Dedifferentiated amniotic fluid mesenchymal stem cell (primary cell): ENCODE measurements around the gene ESRRG.

Experiments
- DNase-seq: peaks from one replicate; pipeline ENCODE4 v3.0.0-alpha.2; 2016; ENCODE audit errors: extremely low spot score

Gene ESRRG

GRCh38 chr1:216518844-216519627 lies 204.2 kb downstream of the ESRRG start:
- no peak for DNase-seq

- DNase-seq, result no peak
Observed at GRCh38 chr1:216502528-216503162, 220.6 kb downstream of the ESRRG start.

DNA sequence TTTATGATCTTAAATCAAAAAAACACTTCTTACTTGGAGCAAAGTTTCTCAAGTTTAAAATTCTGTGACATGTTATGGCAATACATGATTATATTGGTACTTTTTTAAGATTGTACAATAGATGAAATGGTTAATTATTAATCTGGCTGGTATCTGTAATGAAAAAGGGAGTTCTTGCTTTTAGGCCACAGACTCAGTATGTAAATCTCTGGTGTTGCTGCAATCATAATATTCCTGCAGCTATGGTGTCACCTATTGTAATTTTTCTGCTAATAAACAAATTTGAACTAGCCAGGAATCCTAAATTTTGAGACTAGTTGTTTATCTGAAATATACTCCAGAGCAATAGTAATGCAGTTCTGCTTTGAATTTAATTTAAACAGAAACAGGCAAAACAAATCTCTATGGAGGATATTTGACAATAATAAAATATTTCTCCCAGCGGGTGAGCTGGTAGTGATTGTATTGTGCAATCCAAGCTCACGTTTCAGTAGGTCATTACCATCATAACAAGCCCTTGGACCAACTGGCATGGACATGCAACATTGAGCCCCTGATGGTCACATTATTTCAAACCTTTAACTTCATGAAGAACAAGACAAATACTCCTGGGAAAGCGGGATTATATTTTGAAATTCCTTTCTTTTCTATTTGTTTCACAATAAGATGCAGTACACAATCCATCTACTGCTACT lies 222.8 kb downstream of the ESRRG start:
- DNase-seq, result no peak

DNA sequence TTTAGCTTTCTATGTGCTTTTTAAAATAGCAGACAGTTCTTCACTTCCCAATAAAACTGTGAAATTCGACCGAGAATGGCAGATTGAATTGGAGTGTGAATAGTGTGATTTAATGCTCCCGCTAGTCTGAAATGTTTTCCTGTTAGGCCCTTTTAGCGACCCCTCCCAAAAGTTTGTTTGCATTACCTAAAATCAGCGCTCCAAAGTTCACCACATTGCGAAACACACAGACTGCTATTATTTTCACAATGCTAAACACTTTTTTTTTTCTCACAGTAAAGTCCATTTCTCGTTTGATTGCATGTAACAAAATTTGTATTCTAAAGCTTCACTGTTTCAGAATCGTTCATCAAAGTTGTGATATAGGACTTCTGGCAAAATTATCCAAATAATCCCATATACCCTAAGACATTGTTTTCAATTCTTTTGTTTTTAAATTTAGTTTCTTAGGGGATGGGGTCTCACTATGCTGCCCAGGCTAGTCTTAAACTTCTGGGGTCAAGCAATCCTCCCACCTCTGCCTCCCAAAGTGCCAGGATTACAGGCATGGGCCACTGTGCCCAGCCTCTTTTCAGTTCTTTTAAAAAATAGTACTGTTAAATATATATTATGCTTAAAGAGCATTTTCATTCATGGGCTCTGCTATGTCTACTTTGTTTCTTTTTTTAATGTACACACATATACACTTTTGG lies 223.5 kb downstream of the ESRRG start:
- DNase-seq, result no peak

DNA sequence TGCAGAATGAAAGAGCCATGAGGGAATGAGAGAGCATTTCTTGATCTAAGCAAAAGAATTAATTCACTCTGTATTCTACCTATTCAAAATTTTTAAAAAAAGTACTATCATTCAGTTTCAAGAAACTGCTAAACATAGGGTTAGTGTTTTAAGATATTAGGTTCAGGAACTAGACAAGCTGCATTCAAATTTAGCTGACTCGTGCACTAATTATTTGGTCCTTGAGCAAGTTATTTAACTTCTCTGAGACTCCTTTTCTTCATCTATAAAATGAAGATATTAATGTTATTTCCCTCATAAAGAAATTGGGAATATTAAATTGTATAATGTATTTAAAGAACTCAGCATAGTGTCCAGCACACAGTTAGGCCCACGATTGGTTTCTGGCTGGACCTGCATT lies 225.0 kb downstream of the ESRRG start:
- DNase-seq, result no peak

DNA sequence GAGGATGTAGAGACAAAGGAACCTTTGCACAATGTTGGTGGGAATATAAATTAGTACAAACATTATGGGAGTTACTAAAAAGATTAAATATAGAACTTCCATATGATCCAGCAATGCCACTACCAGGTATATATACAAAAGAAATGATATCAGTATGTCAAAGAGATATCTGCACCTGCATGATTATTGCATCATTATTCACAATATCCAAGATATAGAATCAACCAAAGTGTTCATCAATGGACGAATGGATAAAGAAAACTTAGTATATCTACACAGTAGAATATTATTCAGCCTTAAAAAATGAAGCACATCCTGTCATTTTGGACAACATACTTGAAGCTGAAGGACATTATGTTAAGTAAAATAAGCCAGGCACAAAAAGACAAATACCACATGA lies 238.2 kb downstream of the ESRRG start:
- DNase-seq, result no peak

DNA sequence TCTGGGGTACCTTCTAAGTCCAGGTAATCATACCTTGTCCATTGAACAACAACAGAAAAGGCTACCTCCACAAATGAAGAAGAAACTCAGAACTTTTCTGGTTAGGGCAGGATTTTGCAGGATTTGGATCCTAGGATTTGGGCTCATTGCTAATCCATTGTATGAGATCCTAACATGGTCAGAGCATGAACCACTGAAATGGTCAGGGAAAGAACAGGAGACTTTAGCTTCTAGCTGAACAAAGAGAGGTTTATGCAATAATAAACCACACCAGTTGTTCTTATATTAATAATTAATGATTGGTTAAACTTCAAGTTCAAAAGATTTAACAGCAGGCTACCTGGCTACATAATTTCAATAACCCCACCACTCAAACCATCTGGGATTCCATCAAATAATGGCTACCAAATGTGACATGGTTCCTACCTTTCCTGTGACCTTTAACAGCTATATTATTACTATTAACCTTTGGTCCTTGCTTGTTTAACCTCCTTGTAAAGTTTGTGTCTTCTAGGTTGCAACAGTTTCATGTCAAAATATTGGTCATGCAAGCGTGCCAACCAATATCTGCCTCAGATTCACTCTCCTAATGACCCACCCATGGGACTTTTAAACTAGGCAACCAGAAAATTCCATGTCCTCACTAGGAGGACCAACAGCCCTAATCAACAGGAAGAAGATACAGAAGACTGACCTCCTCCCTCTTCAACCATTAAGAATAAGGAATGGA lies 239.4 kb downstream of the ESRRG start:
- DNase-seq, result no peak

DNA sequence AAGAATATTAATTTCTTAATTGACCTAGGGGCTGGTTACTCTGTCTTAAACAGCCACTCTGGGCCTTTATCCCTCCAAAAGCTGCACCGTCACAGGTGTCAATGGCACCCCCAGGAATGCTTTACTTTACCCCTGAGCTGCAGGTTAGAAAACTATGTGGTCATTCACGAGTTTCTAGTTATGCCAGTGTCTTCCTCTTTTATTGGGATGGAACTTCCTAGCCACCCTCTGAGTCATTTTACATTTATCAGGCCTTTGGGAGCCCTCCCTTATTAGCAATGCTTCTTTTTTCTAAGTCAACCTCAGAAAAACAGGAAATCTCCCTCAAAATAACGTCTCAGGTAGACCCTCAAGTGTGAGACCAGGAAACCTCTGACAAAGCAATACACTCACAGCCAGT lies 240.6 kb downstream of the ESRRG start:
- DNase-seq, result no peak

DNA sequence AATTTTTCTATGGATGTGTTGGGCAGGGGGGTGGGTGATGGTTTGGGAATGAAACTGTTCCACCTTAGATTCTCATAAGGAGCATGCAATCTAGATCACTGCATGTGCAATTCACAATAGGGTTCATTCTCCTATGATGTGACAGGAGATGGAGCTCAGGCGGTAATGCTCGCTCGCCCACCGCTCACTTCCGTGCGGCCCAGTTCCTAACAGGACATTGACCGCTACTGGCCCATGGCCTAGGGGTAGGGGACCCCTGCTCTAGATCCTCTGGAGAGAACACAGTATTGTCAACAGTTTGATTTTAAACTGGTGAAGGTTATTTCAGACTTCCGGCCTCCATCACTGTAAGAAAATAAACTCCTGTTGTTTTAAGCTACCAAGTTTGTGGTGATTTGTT lies 245.0 kb downstream of the ESRRG start:
- DNase-seq, result no peak

- DNase-seq, result no peak
Observed at GRCh38 chr1:216476341-216476740, 246.9 kb downstream of the ESRRG start.

DNA sequence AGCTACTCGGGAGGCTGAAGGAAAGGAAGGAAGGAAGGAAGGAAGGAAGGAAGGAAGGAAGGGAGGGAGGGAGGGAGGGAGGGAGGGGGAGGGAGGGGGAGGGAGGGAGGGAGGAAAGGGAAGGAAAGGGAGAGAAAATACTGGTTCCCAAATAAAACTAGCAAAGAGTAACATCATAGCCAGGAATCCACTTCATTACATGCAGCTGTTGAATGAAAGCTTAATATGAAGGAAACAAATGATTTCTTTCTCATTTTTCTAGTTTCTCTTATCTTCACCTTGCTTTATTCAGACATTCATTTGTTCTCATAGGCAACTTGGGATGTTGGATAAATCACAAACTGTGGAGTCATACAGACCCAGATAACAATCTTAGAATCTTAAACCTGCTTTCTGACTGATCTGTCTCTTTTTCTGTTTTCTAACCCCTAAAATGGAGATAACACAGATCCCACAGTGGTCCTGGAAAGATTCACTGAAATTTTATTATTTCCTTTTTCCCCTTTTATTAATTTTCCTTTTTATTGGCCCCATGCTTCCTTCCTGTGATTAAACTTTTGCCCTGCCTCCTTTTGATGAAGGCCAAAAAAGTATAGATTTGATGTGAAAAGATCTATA lies 247.5 kb downstream of the ESRRG start:
- DNase-seq, result no peak

- DNase-seq, result no peak
Observed at GRCh38 chr1:216466162-216466801, 256.9 kb downstream of the ESRRG start.

DNA sequence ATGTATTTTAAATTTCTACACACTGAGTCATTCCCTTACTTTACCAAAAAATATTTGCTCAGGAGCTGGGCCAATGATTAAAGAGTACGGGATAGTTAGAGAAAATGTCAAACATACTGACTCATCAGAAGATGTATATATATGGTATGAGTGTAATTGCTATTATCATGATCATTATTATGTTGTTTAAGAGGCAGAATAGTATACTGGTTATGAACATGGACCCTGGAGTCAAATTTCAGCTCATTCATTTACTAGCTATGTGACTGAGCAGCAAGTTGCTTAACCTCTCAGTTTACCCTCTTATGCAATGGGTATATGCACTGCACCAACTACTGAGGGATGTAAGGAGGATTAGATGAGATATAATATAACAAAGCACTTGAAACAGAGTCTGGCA lies 258.7 kb downstream of the ESRRG start:
- peak; percentile 79 for DNase-seq

GRCh38 chr1:216462066-216462775 lies 261.0 kb downstream of the ESRRG start:
- DNase-seq, result no peak

DNA sequence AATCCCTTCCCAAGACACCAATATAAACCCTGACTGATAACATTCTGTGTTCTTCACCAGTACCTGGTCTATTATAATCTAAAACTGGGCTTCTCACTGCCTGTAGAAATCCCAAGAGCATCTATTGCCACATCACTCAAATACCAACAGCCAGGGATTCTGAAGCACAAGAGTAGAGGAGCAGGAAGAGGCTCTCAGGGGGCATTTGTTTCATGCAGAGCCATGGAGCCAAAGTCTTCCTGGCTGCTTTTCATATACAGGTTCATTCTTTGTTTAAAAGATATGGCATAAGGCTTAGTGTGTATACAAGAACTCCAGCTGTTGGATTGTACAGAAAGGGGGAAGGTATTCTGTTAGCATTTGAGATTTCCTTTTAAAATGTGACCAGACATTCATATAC lies 261.8 kb downstream of the ESRRG start:
- no peak for DNase-seq

GRCh38 chr1:216459651-216460207 lies 263.5 kb downstream of the ESRRG start:
- DNase-seq, result no peak

DNA sequence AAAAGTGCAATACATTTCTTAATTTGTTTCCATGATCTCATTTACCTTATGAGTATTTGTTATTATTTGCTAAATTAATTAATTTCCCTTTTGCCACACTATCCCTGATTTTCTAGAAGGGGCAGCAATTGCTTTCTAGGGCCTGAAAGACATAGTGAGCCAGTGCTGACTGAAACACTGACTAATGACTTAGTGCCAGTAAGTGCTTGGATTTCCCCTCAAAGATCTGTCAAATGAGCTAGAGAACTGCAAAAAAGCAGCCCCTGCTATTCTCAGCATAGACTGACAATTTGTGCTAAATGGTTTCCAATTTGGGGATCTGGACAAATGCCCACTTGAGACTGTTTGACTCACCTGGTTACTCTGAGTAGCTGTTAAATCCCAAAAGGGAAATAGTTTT lies 264.4 kb downstream of the ESRRG start:
- no peak for DNase-seq

GRCh38 chr1:216457356-216457755 lies 265.9 kb downstream of the ESRRG start:
- DNase-seq, result no peak

GRCh38 chr1:216456682-216457081 lies 266.5 kb downstream of the ESRRG start:
- peak; percentile 56 for DNase-seq

GRCh38 chr1:216453777-216454176 lies 269.5 kb downstream of the ESRRG start:
- no peak for DNase-seq
